ENCODE measurements around the gene TPM2. TPM values are rescaled to one million over a fixed set of nuclear protein-coding genes. Genes with fewer than 3 reads are reported as not detected.
A peak's percentile ranks its signal among the peaks of the same experiment; 100 is the strongest.

Gene TPM2
- total RNA-seq (over 10,000 TPM in 1 of 4 donors, 1,000 to 10,000 TPM in 3; 6,047 to 11,456 (median 7,939) TPM), polyA plus RNA-seq (over 10,000 TPM in 2 of 3 donors, 1,000 to 10,000 TPM in 1; 6,654 to 16,334 (median 13,470) TPM)
- long read RNA-seq, donor 1, transcript TPM2-203 (9 exons, 1,183 nt), result minor isoform, 6 of 3,497 reads
- long read RNA-seq, donor 1, transcript TPM2-211 (9 exons, 1,392 nt), result major isoform, 3,148 of 3,497 reads
- long read RNA-seq, donor 1, partial matches to known transcripts, result 144 of 3,497 reads
- long read RNA-seq, donor 1, other reads (novel, unspliced or antisense), result 197 of 3,497 reads
- long read RNA-seq, donor 2, transcript TPM2-203 (9 exons, 1,183 nt), result minor isoform, 7 of 4,903 reads
- long read RNA-seq, donor 2, transcript TPM2-211 (9 exons, 1,392 nt), result major isoform, 4,595 of 4,903 reads
- long read RNA-seq, donor 2, partial matches to known transcripts, result 170 of 4,903 reads
- long read RNA-seq, donor 2, other reads (novel, unspliced or antisense), result 128 of 4,903 reads

DNA sequence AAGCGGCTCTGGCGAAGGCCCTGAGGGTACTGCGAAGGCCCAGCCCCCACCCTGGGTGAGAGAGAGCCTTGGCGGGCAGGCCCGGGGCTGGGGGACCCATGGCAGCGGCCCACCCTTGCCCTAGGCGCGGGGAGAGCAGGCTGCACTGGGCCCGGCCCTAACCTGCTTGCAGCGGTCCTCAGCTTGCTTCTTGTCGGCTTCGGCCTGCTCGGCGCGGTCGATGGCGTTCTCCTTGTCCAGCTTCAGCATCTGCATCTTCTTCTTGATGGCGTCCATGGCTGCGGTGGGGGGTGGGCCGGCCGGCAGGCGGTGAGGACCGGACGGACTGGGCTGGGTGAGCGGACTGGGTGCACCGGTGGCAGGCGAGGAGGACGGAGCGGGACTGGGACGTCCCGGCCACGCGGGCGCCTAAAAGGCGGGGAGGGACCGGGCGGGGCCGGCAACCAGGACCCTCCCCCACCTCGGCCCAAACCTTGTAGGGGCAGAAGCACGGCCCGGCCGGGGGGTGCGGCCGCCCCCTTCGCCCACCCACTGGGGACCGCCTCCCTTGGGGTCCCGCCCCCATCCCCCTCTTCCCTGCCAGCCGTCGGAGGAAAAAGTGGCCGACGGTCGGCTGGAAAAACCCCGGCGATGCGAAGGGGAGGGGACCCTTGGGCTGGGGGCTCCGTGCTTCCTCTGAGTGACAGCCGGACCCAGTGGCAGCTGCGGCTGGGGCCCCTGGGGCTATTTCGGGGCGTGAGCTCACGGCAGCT is at the start of gene TPM2:
TSS of gene TPM2 (minus strand) at position 384 of the 752 bp plus-strand sequence. CDS start at position 276, 108 bp downstream.
- ATAC-seq (peak; percentile 64 to 73 (median 69)), DNase-seq (peak; percentile 71 to 90)
- no peaks in the 10 kb centered on the region for H3K9me3 ChIP-seq
- H3K36me3 ChIP-seq (ENCODE audit: insufficient read depth in 1 of 2, low read depth in 1 of 2), result peaks cover 0 to 28% of the 10 kb centered on the region in 2 donors
- intact Hi-C loops (cut with DNase I), result loop anchor here (2.0 to 10.0 kb wide), 3 partner anchors 39 to 205 kb away; partner anchors contain the start of gene TESK1 (in 1 of the 2)
- peak within 1 kb of the TSS; percentile 100 for H3K27ac ChIP-seq
- no peaks in the 10 kb centered on the region for H3K27me3 ChIP-seq (ENCODE audit: insufficient read depth in 3 of 3, low read length in 2 of 3)
- peaks cover 24% of the 10 kb centered on the region for H3K4me1 ChIP-seq
- TF ChIP-seq, protein P1, sequence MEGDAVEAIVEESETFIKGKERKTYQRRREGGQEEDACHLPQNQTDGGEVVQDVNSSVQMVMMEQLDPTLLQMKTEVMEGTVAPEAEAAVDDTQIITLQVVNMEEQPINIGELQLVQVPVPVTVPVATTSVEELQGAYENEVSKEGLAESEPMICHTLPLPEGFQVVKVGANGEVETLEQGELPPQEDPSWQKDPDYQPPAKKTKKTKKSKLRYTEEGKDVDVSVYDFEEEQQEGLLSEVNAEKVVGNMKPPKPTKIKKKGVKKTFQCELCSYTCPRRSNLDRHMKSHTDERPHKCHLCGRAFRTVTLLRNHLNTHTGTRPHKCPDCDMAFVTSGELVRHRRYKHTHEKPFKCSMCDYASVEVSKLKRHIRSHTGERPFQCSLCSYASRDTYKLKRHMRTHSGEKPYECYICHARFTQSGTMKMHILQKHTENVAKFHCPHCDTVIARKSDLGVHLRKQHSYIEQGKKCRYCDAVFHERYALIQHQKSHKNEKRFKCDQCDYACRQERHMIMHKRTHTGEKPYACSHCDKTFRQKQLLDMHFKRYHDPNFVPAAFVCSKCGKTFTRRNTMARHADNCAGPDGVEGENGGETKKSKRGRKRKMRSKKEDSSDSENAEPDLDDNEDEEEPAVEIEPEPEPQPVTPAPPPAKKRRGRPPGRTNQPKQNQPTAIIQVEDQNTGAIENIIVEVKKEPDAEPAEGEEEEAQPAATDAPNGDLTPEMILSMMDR (IDR thresholded peaks at IDR 0.05), result no peak
- 6 to 9% (median 7%) methylated on average over 39 to 61 of the region's 61 CpGs for WGBS, 3 donors
- peak within 1 kb of the TSS; percentile 100 for H3K4me3 ChIP-seq

DNA sequence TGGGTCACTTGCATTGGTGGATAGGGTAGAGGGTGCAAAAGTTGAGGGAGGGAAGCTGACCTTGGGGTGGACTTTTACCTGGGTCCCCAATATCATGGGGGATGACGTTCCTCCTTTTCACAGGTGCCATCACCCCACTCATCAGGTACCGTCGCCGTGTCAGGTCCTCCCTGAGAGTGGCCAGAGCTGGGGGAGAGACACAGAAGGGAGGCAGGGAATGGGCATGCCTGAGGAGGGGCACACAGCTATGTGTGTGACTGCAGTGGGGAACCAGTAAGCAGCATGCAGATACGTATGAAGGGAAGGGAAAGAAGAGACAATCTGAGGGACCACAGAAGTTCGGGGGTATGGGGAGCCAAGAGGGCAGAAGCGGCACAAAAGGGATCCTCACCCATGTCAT is 49.2 kb upstream of the TPM2 start:
- Histone ChIP-seq H3K9me3 (no peaks in the 10 kb centered on the region), H3K27me3 (ENCODE audit: insufficient read depth in 3 of 3, low read length in 2 of 3) (no peaks in the 10 kb centered on the region), H3K36me3 (ENCODE audit: insufficient read depth in 1 of 2, low read depth in 1 of 2) (peaks cover 43 to 99% of the 10 kb centered on the region in 2 donors), H3K4me1 (peaks cover 8% of the 10 kb centered on the region), H3K4me3 (no peak overlapping the region), H3K27ac (no peak overlapping the region)
- 84 to 92% (median 87%) methylated on average over 7 of the region's 7 CpGs for WGBS, 3 donors
- intact Hi-C loops (cut with DNase I), result no loop called here
- ATAC-seq, result no peak
- TF ChIP-seq, protein P1 (IDR thresholded peaks at IDR 0.05), result no peak
- no peak for DNase-seq

DNA sequence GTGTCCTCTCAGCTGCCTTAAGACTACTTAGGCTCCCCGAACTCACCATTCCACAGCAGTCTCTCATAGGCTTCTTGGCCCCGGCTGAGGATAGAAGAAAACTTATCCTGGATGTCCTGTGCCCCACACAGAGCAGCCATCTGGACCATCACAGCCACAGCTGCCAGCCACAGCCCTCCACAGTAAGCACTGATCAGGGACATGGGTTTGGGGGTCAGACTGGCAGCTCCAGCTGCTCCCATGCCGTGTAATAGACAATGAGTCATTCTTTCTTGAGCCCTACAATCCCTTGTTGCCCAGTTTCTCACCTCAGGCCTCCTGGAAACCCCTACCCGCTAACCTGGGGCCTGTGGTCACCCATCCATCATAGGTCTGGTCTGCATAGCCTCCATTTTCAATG is 48.5 kb upstream of the TPM2 start:
- WGBS, 3 donors, result 48 to 67% (median 54%) methylated on average over 4 of the region's 4 CpGs
- no peak overlapping the region for H3K27ac ChIP-seq
- ATAC-seq (no peak), DNase-seq (no peak)
- intact Hi-C loops (cut with DNase I), result no loop called here
- peaks cover 8% of the 10 kb centered on the region for H3K4me1 ChIP-seq
- no peaks in the 10 kb centered on the region for H3K9me3 ChIP-seq
- H3K27me3 ChIP-seq (ENCODE audit: insufficient read depth in 3 of 3, low read length in 2 of 3), result no peaks in the 10 kb centered on the region
- TF ChIP-seq, protein P1 (IDR thresholded peaks at IDR 0.05), result no peak
- H3K36me3 ChIP-seq (ENCODE audit: insufficient read depth in 1 of 2, low read depth in 1 of 2), result peaks cover 37 to 98% of the 10 kb centered on the region in 2 donors
- H3K4me3 ChIP-seq, result no peak overlapping the region

DNA sequence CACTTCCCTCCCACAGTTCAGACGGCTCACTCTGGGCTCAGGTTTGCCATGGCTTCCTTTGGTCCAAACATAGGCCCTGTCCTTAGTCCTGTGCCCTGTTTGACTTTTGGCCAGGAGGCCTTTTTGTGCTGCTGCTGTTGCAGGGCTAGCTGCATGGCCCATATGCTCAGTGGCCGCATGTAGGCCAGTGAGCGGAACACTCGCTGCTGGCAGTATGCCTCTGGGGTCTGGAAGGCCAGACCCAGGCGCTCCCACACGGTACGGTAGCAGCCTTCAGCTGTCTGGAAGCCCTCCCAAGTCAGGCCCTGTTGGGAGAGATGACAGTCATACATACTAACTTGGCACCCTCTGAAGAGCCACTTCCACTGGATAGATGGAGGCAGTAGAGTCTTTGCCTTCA is 47.4 kb upstream of the TPM2 start:
- Histone ChIP-seq H3K36me3 (ENCODE audit: insufficient read depth in 1 of 2, low read depth in 1 of 2) (peaks cover 31 to 90% of the 10 kb centered on the region in 2 donors), H3K4me3 (no peak overlapping the region), H3K9me3 (no peaks in the 10 kb centered on the region), H3K27ac (peak overlapping the region; percentile 53), H3K4me1 (peaks cover 11% of the 10 kb centered on the region), H3K27me3 (ENCODE audit: insufficient read depth in 3 of 3, low read length in 2 of 3) (no peaks in the 10 kb centered on the region)
- WGBS, 3 donors, result 50 to 59% (median 55%) methylated on average over 7 of the region's 7 CpGs
- ATAC-seq (no peak), DNase-seq (no peak)
- TF ChIP-seq, protein P1 (IDR thresholded peaks at IDR 0.05), result no peak
- intact Hi-C loops (cut with DNase I), result no loop called here

Data from psoas muscle (tissue), 8 donors.